ENCODE results near the gene NTS.

DNA sequence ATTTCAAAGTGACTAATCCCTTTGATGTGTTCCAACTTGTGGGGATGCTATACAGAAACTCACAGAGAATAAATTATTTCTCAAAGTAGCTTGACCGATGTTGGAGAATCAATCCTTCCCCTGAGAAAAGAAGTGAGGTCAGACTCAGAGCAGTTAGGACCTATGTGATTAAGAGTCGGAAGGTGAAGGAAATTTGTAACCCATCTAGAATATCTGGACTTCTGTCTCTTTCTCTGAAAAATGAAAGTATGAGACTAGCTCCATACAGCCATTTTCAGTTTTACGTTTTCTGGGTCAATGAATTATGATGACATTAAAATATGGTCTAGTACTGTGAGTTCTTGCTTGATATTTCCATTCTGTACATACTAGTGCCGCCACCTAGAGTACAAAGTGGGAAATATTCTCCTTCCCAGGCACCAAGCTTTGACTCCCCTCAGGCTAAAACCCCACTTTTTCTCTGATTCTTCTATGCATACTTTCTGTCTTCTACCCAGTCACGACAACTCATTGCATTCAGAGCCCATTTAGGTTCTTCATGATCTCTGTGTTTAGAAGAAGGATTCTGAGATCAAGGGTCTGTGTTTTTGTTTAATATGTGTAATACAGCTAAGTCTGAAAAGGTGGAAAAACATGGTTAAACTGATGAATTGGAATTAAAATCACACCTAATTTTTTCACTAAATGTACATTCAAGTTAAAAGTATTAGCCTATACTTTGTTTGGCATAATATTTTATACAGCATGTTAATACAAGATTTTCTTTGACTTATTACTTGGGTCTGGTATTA, 6.9 kb upstream of the NTS start:
- TF ChIP-seq, protein P1, sequence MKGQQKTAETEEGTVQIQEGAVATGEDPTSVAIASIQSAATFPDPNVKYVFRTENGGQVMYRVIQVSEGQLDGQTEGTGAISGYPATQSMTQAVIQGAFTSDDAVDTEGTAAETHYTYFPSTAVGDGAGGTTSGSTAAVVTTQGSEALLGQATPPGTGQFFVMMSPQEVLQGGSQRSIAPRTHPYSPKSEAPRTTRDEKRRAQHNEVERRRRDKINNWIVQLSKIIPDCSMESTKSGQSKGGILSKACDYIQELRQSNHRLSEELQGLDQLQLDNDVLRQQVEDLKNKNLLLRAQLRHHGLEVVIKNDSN (IDR thresholded peaks at IDR 0.05; ENCODE audit: borderline replicate concordance, extremely low read length, insufficient read depth, low read depth, low read length), result no peak
- peak; percentile 68 to 76 (median 69) for TF ChIP-seq CTCF (IDR thresholded peaks at IDR 0.05 in 2 of 3, conservative IDR thresholded peaks at IDR 0.05 in 1 of 3; ENCODE audit: control insufficient read depth in 2 of 3, extremely low read depth in 1 of 3, insufficient read depth in 1 of 3, low read depth in 3 of 3, low read length in 3 of 3)
- no peak for TF ChIP-seq FOXK2 (IDR thresholded peaks at IDR 0.05)
- no peak for TF ChIP-seq TCF7 (IDR thresholded peaks at IDR 0.05; ENCODE audit: borderline replicate concordance)
- no peak for TF ChIP-seq NBN (IDR thresholded peaks at IDR 0.05)
- TF ChIP-seq SIX5 (IDR thresholded peaks at IDR 0.05; ENCODE audit: low read depth, low read length, severe bottlenecking), result no peak

Data from GM12878 (cell line).